ENCODE data around the gene LARP6. TPM values are rescaled to one million over a fixed set of nuclear protein-coding genes. Genes with fewer than 3 reads are reported as not detected.

Gene LARP6
- total RNA-seq, 6 experiments from 2014 or later = 105 to 121 (median 115) TPM

GRCh38 chr15:70789213-70789612, 64.7 kb downstream of the LARP6 start:
- Mint-ChIP-seq H3K27ac (peak overlapping the region; percentile 77), H3K9me3 (no peaks in the 10 kb centered on the region), H3K36me3 (ENCODE audit: low read depth) (no peaks in the 10 kb centered on the region; the same call in 1 of the 2 replicates), H3K27me3 (ENCODE audit: insufficient read depth) (no peaks in the 10 kb centered on the region; the same call in 1 of the 2 replicates), H3K4me1 (ENCODE audit: low read depth) (peaks cover 85% of the 10 kb centered on the region), H3K4me3 (peak overlapping the region; percentile 68)
- no peak for DNase-seq
- TF ChIP-seq CTCF (IDR thresholded peaks at IDR 0.05) = peak; percentile 11; the same call in 1 of the 2 replicates

- DNase-seq = peak; percentile 81
- TF ChIP-seq CTCF (IDR thresholded peaks at IDR 0.05) = no peak
- Mint-ChIP-seq H3K4me3 (peak overlapping the region; percentile 68), H3K27ac (peak overlapping the region; percentile 77), H3K27me3 (ENCODE audit: insufficient read depth) (no peaks in the 10 kb centered on the region; the same call in 1 of the 2 replicates), H3K4me1 (ENCODE audit: low read depth) (peaks cover 85% of the 10 kb centered on the region), H3K9me3 (no peaks in the 10 kb centered on the region), H3K36me3 (ENCODE audit: low read depth) (no peaks in the 10 kb centered on the region; the same call in 1 of the 2 replicates)
Observed at GRCh38 chr15:70788114-70789049, 65.6 kb downstream of the LARP6 start.

- no peak overlapping the region for H3K4me3 Mint-ChIP-seq
- peaks cover 79% of the 10 kb centered on the region for H3K4me1 Mint-ChIP-seq (ENCODE audit: low read depth)
- TF ChIP-seq CTCF (IDR thresholded peaks at IDR 0.05) = no peak
- no peaks in the 10 kb centered on the region; the same call in 1 of the 2 replicates for H3K36me3 Mint-ChIP-seq (ENCODE audit: low read depth)
- no peaks in the 10 kb centered on the region for H3K9me3 Mint-ChIP-seq
- no peak for DNase-seq
- H3K27ac Mint-ChIP-seq = peak overlapping the region; percentile 66
- no peaks in the 10 kb centered on the region; the same call in 1 of the 2 replicates for H3K27me3 Mint-ChIP-seq (ENCODE audit: insufficient read depth)
Observed at GRCh38 chr15:70786996-70787395, 67.0 kb downstream of the LARP6 start.

- Mint-ChIP-seq H3K27me3 (ENCODE audit: insufficient read depth) (no peaks in the 10 kb centered on the region), H3K4me3 (peak overlapping the region; percentile 28), H3K4me1 (ENCODE audit: low read depth) (peaks cover 74% of the 10 kb centered on the region), H3K9me3 (no peaks in the 10 kb centered on the region), H3K27ac (peak overlapping the region; percentile 32), H3K36me3 (ENCODE audit: low read depth) (peaks cover 3% of the 10 kb centered on the region; the same call in 1 of the 2 replicates)
- peak; percentile 65 for DNase-seq
- TF ChIP-seq CTCF (IDR thresholded peaks at IDR 0.05) = no peak
Observed at GRCh38 chr15:70783610-70784022, 70.3 kb downstream of the LARP6 start.

GRCh38 chr15:70783041-70783440, 70.9 kb downstream of the LARP6 start:
- DNase-seq = no peak
- Mint-ChIP-seq H3K4me3 (no peak overlapping the region; the same call in 1 of the 2 replicates), H3K4me1 (ENCODE audit: low read depth) (peaks cover 74% of the 10 kb centered on the region), H3K36me3 (ENCODE audit: low read depth) (peaks cover 3% of the 10 kb centered on the region; the same call in 1 of the 2 replicates), H3K27me3 (ENCODE audit: insufficient read depth) (no peaks in the 10 kb centered on the region), H3K9me3 (no peaks in the 10 kb centered on the region), H3K27ac (peak overlapping the region; percentile 32; the same call in 1 of the 2 replicates)
- no peak for TF ChIP-seq CTCF (IDR thresholded peaks at IDR 0.05)
